ENCODE results near the gene SPTBN1.

Gene SPTBN1

GRCh38 chr2:54434711-54435110, 21.4 kb upstream of the SPTBN1 start:
- DNase-seq: no peak

- no peak for DNase-seq
Measured at GRCh38 chr2:54435325-54436226, 20.6 kb upstream of the SPTBN1 start.

- DNase-seq: no peak
Measured at GRCh38 chr2:54437588-54437987, 18.5 kb upstream of the SPTBN1 start.

- no peak for DNase-seq
Measured at GRCh38 chr2:54438271-54438670, 17.9 kb upstream of the SPTBN1 start.

GRCh38 chr2:54439582-54439981, 16.5 kb upstream of the SPTBN1 start:
- DNase-seq: no peak

- no peak for DNase-seq
Measured at GRCh38 chr2:54440050-54440449, 16.1 kb upstream of the SPTBN1 start.

GRCh38 chr2:54444503-54444902, 11.6 kb upstream of the SPTBN1 start:
- no peak for DNase-seq

GRCh38 chr2:54446122-54446521, 10.0 kb upstream of the SPTBN1 start:
- DNase-seq: no peak

GRCh38 chr2:54446625-54447024, 9.5 kb upstream of the SPTBN1 start:
- no peak for DNase-seq

GRCh38 chr2:54454548-54455130, 1.5 kb upstream of the SPTBN1 start:
- DNase-seq: no peak

- DNase-seq: no peak
Measured at GRCh38 chr2:54455131-54455562, 980 bp upstream of the SPTBN1 start.

GRCh38 chr2:54456362-54456611, 160 bp downstream of the SPTBN1 start:
- DNase-seq: no peak

- no peak for DNase-seq
Measured at GRCh38 chr2:54456612-54457322, 640 bp downstream of the SPTBN1 start.

- no peak for DNase-seq
Measured at GRCh38 chr2:54457323-54458023, 1.3 kb downstream of the SPTBN1 start.

GRCh38 chr2:54459037-54459441, 2.9 kb downstream of the SPTBN1 start:
- DNase-seq: no peak

- DNase-seq: no peak
Measured at GRCh38 chr2:54461261-54461660, 5.1 kb downstream of the SPTBN1 start.

- no peak for DNase-seq
Measured at GRCh38 chr2:54464341-54464740, 8.2 kb downstream of the SPTBN1 start.

- no peak for DNase-seq
Measured at GRCh38 chr2:54465143-54465542, 9.0 kb downstream of the SPTBN1 start.

GRCh38 chr2:54466870-54467269, 10.7 kb downstream of the SPTBN1 start:
- DNase-seq: no peak

GRCh38 chr2:54468673-54469072, 12.5 kb downstream of the SPTBN1 start:
- DNase-seq: no peak

- DNase-seq: no peak
Measured at GRCh38 chr2:54469484-54470053, 13.4 kb downstream of the SPTBN1 start.

GRCh38 chr2:54470266-54470938, 14.3 kb downstream of the SPTBN1 start:
- DNase-seq: no peak
